HepG2 (cell line): ENCODE measurements around the gene GNL1. TPM values are rescaled to one million over a fixed set of nuclear protein-coding genes. Genes with fewer than 3 reads are reported as not detected.

Experiments used
- ERF ChIP-seq: IDR thresholded peaks from 2 replicates; pipeline ENCODE4 v1.6.1; 2018; ENCODE audit warnings: missing biosample characterization, missing genetic modification reagents
- FIP1L1 ChIP-seq: fragments of 200-400 bp; formaldehyde crosslinking; IDR thresholded peaks from 2 replicates; pipeline ENCODE4 v1.6.1; 2018; ENCODE audit warnings: low read depth, mild to moderate bottlenecking, low read length, moderate library complexity, borderline replicate concordance; ENCODE audit not compliant: insufficient read depth
- GATAD2A ChIP-seq: IDR thresholded peaks from 2 replicates; pipeline ENCODE4 v1.6.1; 2016
- HOXA3 ChIP-seq: sonication (generic); formaldehyde crosslinking; IDR thresholded peaks from 2 replicates; pipeline ENCODE4 v1.5.0; 2020; ENCODE audit warnings: missing genetic modification reagents
- KDM2A ChIP-seq: sonication (generic); formaldehyde crosslinking; IDR thresholded peaks from 2 replicates; pipeline ENCODE4 v1.4.0; 2020; ENCODE audit warnings: low read depth, missing genetic modification reagents, borderline replicate concordance
- MIER3 ChIP-seq: IDR thresholded peaks from 2 replicates; pipeline ENCODE4 v1.6.1; 2016; ENCODE audit warnings: missing compliant biosample characterization, borderline replicate concordance
- MIXL1 ChIP-seq: IDR thresholded peaks from 2 replicates; pipeline ENCODE4 v1.6.1; 2016
- RFX3 ChIP-seq: IDR thresholded peaks from 2 replicates; pipeline ENCODE4 v1.6.1; 2016; ENCODE audit warnings: missing biosample characterization, missing genetic modification reagents
- RXRB ChIP-seq: IDR thresholded peaks from 2 replicates; pipeline ENCODE4 v1.6.1; 2016; ENCODE audit warnings: borderline replicate concordance, missing genetic modification reagents, missing compliant biosample characterization
- SALL1 ChIP-seq: sonication (generic); formaldehyde crosslinking; IDR thresholded peaks from 2 replicates; pipeline ENCODE4 v1.8.0; 2022; ENCODE audit warnings: mild to moderate bottlenecking, missing genetic modification reagents
- THAP11 ChIP-seq: IDR thresholded peaks from 2 replicates; pipeline ENCODE4 v1.6.1; 2016; ENCODE audit warnings: missing biosample characterization, missing genetic modification reagents
- YEATS2 ChIP-seq: sonication (generic); formaldehyde crosslinking; IDR thresholded peaks from 2 replicates; pipeline ENCODE4 v1.4.0; 2020; ENCODE audit warnings: missing genetic modification reagents, borderline replicate concordance
- YY1 ChIP-seq: IDR thresholded peaks from 2 replicates; pipeline ENCODE4 v1.6.1; 2011; ENCODE audit warnings: low read length, low read depth, moderate library complexity, mild to moderate bottlenecking; ENCODE audit not compliant: insufficient read depth, insufficient replicate concordance
- ZNF670 ChIP-seq: sonication (generic); formaldehyde crosslinking; IDR thresholded peaks from 2 replicates; pipeline ENCODE4 v1.8.0; 2022; ENCODE audit warnings: mild to moderate bottlenecking, missing genetic modification reagents, borderline replicate concordance
- ZNF720 ChIP-seq: sonication (generic); formaldehyde crosslinking; IDR thresholded peaks from 2 replicates; pipeline ENCODE4 v1.4.0; 2020; ENCODE audit warnings: missing genetic modification reagents
- ZNF816 ChIP-seq: sonication (generic); formaldehyde crosslinking; IDR thresholded peaks from 2 replicates; pipeline ENCODE4 v1.8.0; 2022; ENCODE audit warnings: missing genetic modification reagents, mild to moderate bottlenecking, borderline replicate concordance
- polyA plus RNA-seq, 8 experiments: library from polyadenylated mRNA; depleted of rRNA in 3 of 8; stranded (reverse) in 7 of 8; unstranded in 1 of 8; fragments of >200 nt; fragmentation: Illumina TruSeq in 4 of 8; extraction: Trizol in 4 of 8; gene quantifications; 2 replicates each; pipeline versions ENCODE4 v1.2.1 to v1.2.3, GENCODE V29; 2011 to 2016; ENCODE audit warnings: low read depth in 4 of 8, missing spikeins in 1 of 8, mixed read lengths in 1 of 8; ENCODE audit not compliant: insufficient read depth in 1 of 8
- total RNA-seq, 5 experiments: library from RNA; depleted of rRNA; stranded (reverse); fragments of >200 nt; fragmentation: Illumina TruSeq; extraction: Trizol; gene quantifications; 2 replicates each; pipeline ENCODE4 v1.2.3, GENCODE V29; 2016; ENCODE audit warnings: low read depth in 1 of 5
- TF ChIP-seq, protein P1 (sequence below): sonication (generic); formaldehyde crosslinking; IDR thresholded peaks from 2 replicates; pipeline ENCODE4 v1.5.1; 2020; ENCODE audit warnings: mild to moderate bottlenecking, moderate library complexity, missing genetic modification reagents
- TF ChIP-seq, protein P2 (sequence below): IDR thresholded peaks from 2 replicates; pipeline ENCODE4 v1.6.1; 2012; ENCODE audit warnings: low read depth, low read length, improper control_type of control experiment
- TF ChIP-seq, protein P3 (sequence below): sonication (generic); formaldehyde crosslinking; IDR thresholded peaks from 2 replicates; pipeline ENCODE4 v1.8.0; 2022; ENCODE audit warnings: mild to moderate bottlenecking, missing genetic modification reagents, moderate library complexity
- TF ChIP-seq, protein P4 (sequence below): sonication (generic); formaldehyde crosslinking; IDR thresholded peaks from 2 replicates; pipeline ENCODE4 v1.5.0; 2020; ENCODE audit warnings: mild to moderate bottlenecking, missing genetic modification reagents, borderline replicate concordance

GNL1 gene
- total and polyA plus RNA-seq, 2 of the 13 experiments (the other 11 are each of a cell fraction or from before 2014, with no cell fraction given) = 35.0 to 55.6 TPM

DNA sequence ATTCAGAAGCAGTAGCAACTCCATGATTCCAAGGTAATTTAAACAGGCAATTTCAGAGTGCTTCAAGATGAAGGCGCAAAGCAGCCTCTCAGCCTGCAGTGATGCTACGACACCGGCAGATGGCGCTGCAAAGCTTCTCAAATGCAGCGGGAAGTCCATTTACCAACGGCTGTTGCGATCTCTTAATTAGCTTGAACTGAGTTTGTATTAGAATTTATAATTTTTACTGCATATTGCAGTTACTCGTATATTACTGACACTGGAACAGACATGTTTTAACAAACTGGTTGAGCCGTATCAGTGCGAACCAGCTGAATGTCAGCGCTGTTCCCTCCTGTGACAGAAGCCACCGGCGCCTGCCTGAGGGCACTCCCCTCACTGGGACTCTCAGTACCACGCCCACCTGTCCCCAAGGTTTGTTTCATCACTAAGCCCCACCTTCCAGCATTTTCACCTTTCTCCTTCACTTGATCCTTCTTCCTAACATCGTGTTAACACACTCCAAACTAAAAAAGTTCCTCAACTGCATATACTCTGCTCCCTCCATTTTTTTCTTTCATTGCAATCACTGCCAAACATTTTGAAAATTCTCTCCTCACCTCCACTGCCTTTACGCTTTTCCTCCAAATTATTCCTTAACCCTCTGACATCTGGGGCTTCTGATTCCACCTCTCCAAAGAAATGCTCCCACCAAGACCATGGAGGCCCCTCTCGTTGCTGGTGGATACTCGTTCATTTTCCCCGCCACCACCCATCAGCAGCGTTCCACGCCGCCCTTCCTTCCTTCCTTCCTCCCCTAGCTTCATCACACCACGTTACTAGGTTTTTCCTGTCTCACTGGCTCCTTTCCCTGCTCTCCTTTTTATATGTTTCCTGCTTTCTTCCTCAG lies 14.5 kb downstream of the GNL1 start (continued):
- TF ChIP-seq YY1 (peak; percentile 39), YEATS2 (peak; percentile 48; the same call in 1 of the 2 replicates), SALL1 (CRISPR knock-in tag) (peak; percentile 22; the same call in 1 of the 2 replicates), KDM2A (CRISPR knock-in tag) (peak; percentile 87; the same call in 1 of the 2 replicates), FIP1L1 (no peak), MIER3 (CRISPR knock-in tag) (0 out of 2 replicates have a peak, but pooled peaks have one; percentile 17), ERF (CRISPR knock-in tag) (peak; percentile 49; the same call in 1 of the 2 replicates), THAP11 (CRISPR knock-in tag) (peak; percentile 58; the same call in 1 of the 2 replicates), ZNF720 (CRISPR knock-in tag) (no peak), ZNF670 (CRISPR knock-in tag) (0 out of 2 replicates have a peak, but pooled peaks have one; percentile 27), ZNF816 (CRISPR knock-in tag) (no peak), GATAD2A (CRISPR knock-in tag) (peak; percentile 50), RFX3 (CRISPR knock-in tag) (no peak), RXRB (peak; percentile 21; the same call in 1 of the 2 replicates), HOXA3 (peak; percentile 60; the same call in 1 of the 2 replicates), MIXL1 (CRISPR knock-in tag) (peak; percentile 69; the same call in 1 of the 2 replicates)
- TF ChIP-seq, protein P1, sequence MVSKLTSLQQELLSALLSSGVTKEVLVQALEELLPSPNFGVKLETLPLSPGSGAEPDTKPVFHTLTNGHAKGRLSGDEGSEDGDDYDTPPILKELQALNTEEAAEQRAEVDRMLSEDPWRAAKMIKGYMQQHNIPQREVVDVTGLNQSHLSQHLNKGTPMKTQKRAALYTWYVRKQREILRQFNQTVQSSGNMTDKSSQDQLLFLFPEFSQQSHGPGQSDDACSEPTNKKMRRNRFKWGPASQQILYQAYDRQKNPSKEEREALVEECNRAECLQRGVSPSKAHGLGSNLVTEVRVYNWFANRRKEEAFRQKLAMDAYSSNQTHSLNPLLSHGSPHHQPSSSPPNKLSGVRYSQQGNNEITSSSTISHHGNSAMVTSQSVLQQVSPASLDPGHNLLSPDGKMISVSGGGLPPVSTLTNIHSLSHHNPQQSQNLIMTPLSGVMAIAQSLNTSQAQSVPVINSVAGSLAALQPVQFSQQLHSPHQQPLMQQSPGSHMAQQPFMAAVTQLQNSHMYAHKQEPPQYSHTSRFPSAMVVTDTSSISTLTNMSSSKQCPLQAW (CRISPR knock-in tag) = peak; percentile 45
- TF ChIP-seq, protein P2, sequence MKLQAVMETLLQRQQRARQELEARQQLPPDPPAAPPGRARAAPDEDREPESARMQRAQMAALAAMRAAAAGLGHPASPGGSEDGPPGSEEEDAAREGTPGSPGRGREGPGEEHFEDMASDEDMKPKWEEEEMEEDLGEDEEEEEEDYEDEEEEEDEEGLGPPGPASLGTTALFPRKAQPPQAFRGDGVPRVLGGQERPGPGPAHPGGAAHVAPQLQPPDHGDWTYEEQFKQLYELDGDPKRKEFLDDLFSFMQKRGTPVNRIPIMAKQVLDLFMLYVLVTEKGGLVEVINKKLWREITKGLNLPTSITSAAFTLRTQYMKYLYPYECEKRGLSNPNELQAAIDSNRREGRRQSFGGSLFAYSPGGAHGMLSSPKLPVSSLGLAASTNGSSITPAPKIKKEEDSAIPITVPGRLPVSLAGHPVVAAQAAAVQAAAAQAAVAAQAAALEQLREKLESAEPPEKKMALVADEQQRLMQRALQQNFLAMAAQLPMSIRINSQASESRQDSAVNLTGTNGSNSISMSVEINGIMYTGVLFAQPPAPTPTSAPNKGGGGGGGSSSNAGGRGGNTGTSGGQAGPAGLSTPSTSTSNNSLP = 0 out of 2 replicates have a peak, but pooled peaks have one; percentile 35
- TF ChIP-seq, protein P3, sequence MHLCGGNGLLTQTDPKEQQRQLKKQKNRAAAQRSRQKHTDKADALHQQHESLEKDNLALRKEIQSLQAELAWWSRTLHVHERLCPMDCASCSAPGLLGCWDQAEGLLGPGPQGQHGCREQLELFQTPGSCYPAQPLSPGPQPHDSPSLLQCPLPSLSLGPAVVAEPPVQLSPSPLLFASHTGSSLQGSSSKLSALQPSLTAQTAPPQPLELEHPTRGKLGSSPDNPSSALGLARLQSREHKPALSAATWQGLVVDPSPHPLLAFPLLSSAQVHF = no peak
- TF ChIP-seq, protein P4, sequence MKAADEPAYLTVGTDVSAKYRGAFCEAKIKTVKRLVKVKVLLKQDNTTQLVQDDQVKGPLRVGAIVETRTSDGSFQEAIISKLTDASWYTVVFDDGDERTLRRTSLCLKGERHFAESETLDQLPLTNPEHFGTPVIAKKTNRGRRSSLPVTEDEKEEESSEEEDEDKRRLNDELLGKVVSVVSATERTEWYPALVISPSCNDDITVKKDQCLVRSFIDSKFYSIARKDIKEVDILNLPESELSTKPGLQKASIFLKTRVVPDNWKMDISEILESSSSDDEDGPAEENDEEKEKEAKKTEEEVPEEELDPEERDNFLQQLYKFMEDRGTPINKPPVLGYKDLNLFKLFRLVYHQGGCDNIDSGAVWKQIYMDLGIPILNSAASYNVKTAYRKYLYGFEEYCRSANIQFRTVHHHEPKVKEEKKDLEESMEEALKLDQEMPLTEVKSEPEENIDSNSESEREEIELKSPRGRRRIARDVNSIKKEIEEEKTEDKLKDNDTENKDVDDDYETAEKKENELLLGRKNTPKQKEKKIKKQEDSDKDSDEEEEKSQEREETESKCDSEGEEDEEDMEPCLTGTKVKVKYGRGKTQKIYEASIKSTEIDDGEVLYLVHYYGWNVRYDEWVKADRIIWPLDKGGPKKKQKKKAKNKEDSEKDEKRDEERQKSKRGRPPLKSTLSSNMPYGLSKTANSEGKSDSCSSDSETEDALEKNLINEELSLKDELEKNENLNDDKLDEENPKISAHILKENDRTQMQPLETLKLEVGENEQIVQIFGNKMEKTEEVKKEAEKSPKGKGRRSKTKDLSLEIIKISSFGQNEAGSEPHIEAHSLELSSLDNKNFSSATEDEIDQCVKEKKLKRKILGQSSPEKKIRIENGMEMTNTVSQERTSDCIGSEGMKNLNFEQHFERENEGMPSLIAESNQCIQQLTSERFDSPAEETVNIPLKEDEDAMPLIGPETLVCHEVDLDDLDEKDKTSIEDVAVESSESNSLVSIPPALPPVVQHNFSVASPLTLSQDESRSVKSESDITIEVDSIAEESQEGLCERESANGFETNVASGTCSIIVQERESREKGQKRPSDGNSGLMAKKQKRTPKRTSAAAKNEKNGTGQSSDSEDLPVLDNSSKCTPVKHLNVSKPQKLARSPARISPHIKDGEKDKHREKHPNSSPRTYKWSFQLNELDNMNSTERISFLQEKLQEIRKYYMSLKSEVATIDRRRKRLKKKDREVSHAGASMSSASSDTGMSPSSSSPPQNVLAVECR (CRISPR knock-in tag) = peak; percentile 54; the same call in 1 of the 2 replicates
